Measurements from ENCODE around the gene PDE4D.

- no peak for TF ChIP-seq CTCF (IDR thresholded peaks at IDR 0.05)
- no peak for TF ChIP-seq POLR2A (IDR thresholded peaks at IDR 0.05)
These were observed 165.2 kb downstream of the PDE4D start for GRCh38 chr5:59728356-59728755.
